Activated naive CD8-positive, alpha-beta T cell treated with anti-CD3 and anti-CD28 coated beads for 36 hours (primary cell): ENCODE data around the gene HK1. TPM values are rescaled to one million over a fixed set of nuclear protein-coding genes. Genes with fewer than 3 reads are reported as not detected.
"Not testable (repeated sequence)": the region's sequence is repeated elsewhere in the genome, so short reads cannot be mapped to it uniquely, and the experiment has no call there.

Source experiments
- DNase-seq: peaks from one replicate; pipeline ENCODE4 v3.0.0; 2021
- H3K27ac Mint-ChIP-seq: one replicate; pipeline ENCODE4 v1.8.0; 2022; ENCODE audit warnings: mild to moderate bottlenecking, moderate library complexity, mixed read lengths
- H3K27me3 Mint-ChIP-seq: one replicate; pipeline ENCODE4 v1.8.0; 2022; ENCODE audit warnings: mild to moderate bottlenecking, mixed read lengths
- H3K36me3 Mint-ChIP-seq: one replicate; pipeline ENCODE4 v1.8.0; 2021; ENCODE audit warnings: mild to moderate bottlenecking, mixed read lengths
- H3K4me1 Mint-ChIP-seq: one replicate; pipeline ENCODE4 v1.8.0; 2021; ENCODE audit warnings: mixed read lengths
- H3K4me3 Mint-ChIP-seq: one replicate; pipeline ENCODE4 v1.8.0; 2022; ENCODE audit warnings: mild to moderate bottlenecking, moderate library complexity, mixed read lengths
- H3K9me3 Mint-ChIP-seq: one replicate; pipeline ENCODE4 v1.8.0; 2022; ENCODE audit warnings: mixed read lengths
- total RNA-seq, 2 experiments: library from RNA; stranded (reverse); gene quantifications; one replicate each; pipeline ENCODE4 v1.2.3, GENCODE V29; 2021

HK1 gene
- total RNA-seq, 2 experiments from 2014 or later = 236 to 244 TPM

- Mint-ChIP-seq H3K4me3 (no peak overlapping the region), H3K9me3 (no peaks in the 10 kb centered on the region), H3K27me3 (no peaks in the 10 kb centered on the region), H3K36me3 (no peaks in the 10 kb centered on the region), H3K27ac (no peak overlapping the region), H3K4me1 (no peaks in the 10 kb centered on the region)
- DNase-seq = no peak
These were observed 165.1 kb downstream of the HK1 start for GRCh38 chr10:69443354-69443753.

- H3K36me3 Mint-ChIP-seq = no peaks in the 10 kb centered on the region
- no peak for DNase-seq
- H3K27me3 Mint-ChIP-seq = no peaks in the 10 kb centered on the region
- no peaks in the 10 kb centered on the region for H3K4me1 Mint-ChIP-seq
- H3K27ac Mint-ChIP-seq = no peak overlapping the region
- H3K9me3 Mint-ChIP-seq = no peaks in the 10 kb centered on the region
- no peak overlapping the region for H3K4me3 Mint-ChIP-seq
These were observed 166.7 kb downstream of the HK1 start for GRCh38 chr10:69445041-69445440.

GRCh38 chr10:69446229-69446628, 167.9 kb downstream of the HK1 start:
- Mint-ChIP-seq H3K4me3 (no peak overlapping the region), H3K27ac (no peak overlapping the region), H3K4me1 (peaks cover 3% of the 10 kb centered on the region), H3K27me3 (no peaks in the 10 kb centered on the region), H3K36me3 (no peaks in the 10 kb centered on the region), H3K9me3 (no peaks in the 10 kb centered on the region)
- no peak for DNase-seq

GRCh38 chr10:69446650-69447151, 168.4 kb downstream of the HK1 start:
- Mint-ChIP-seq H3K36me3 (no peaks in the 10 kb centered on the region), H3K27ac (no peak overlapping the region), H3K4me1 (peaks cover 3% of the 10 kb centered on the region), H3K27me3 (no peaks in the 10 kb centered on the region), H3K9me3 (no peaks in the 10 kb centered on the region), H3K4me3 (no peak overlapping the region)
- DNase-seq = no peak

GRCh38 chr10:69449841-69450240, 171.5 kb downstream of the HK1 start:
- peaks cover 12% of the 10 kb centered on the region for H3K27me3 Mint-ChIP-seq
- H3K9me3 Mint-ChIP-seq = no peaks in the 10 kb centered on the region
- peaks cover 5% of the 10 kb centered on the region for H3K4me1 Mint-ChIP-seq
- no peak overlapping the region for H3K27ac Mint-ChIP-seq
- H3K36me3 Mint-ChIP-seq = no peaks in the 10 kb centered on the region
- H3K4me3 Mint-ChIP-seq = no peak overlapping the region
- peak; percentile 21 for DNase-seq

GRCh38 chr10:69450395-69450794, 172.1 kb downstream of the HK1 start:
- H3K27ac Mint-ChIP-seq, H3K9me3 Mint-ChIP-seq, H3K4me1 Mint-ChIP-seq, DNase-seq, H3K4me3 Mint-ChIP-seq, H3K36me3 Mint-ChIP-seq: not testable (repeated sequence)
- peaks cover 12% of the 10 kb centered on the region for H3K27me3 Mint-ChIP-seq

- H3K9me3 Mint-ChIP-seq = no peaks in the 10 kb centered on the region
- H3K27me3 Mint-ChIP-seq = peaks cover 12% of the 10 kb centered on the region
- peak within 1 kb of the TSS; percentile 82 for H3K4me3 Mint-ChIP-seq
- no peaks in the 10 kb centered on the region for H3K36me3 Mint-ChIP-seq
- H3K27ac Mint-ChIP-seq = no peak within 1 kb of the TSS
- DNase-seq = peak; percentile 82
- peaks cover 5% of the 10 kb centered on the region for H3K4me1 Mint-ChIP-seq
These were observed 173.0 kb downstream of the HK1 start, which contains the start of gene TSPAN15 for GRCh38 chr10:69451209-69451783. Gene TSPAN15, plus strand, starts transcription at chr10:69451465. Its CDS starts 130 bp downstream, at chr10:69451595.

Other genes with a start within 250 kb of the HK1 start
- gene SRGN, start 190.4 kb upstream of the HK1 start, total RNA-seq = 100 to 1,000 TPM; 264 to 278 TPM
- 10 to 100 TPM; 38.9 to 39.5 TPM for gene VPS26A, start 154.3 kb upstream of the HK1 start, total RNA-seq
- gene SUPV3L1, start 98.3 kb upstream of the HK1 start, total RNA-seq = 10 to 100 TPM; 55.6 to 56.6 TPM
- under 1 TPM in 1 of 2 experiments, not detected in 1; 0.28 TPM for gene HKDC1, start 58.2 kb upstream of the HK1 start, total RNA-seq
- gene TACR2, start 138.4 kb downstream of the HK1 start, total RNA-seq = not detected
- gene TSPAN15, start 173.0 kb downstream of the HK1 start, total RNA-seq = under 1 TPM; 0.60 to 0.66 TPM